CD4-positive, alpha-beta memory T cell (primary cell): ENCODE data around the gene SERPINB10. TPM values are rescaled to one million over a fixed set of nuclear protein-coding genes. Genes with fewer than 3 reads are reported as not detected.
A peak's percentile ranks its signal among the peaks of the same experiment; 100 is the strongest.

Experiments
- CTCF ChIA-PET: fragments of 350-600 bp; sonication (Branson Sonifier 250); formaldehyde crosslinking; loops from one replicate; lab custom pipeline; 2021; ENCODE audit warnings: inconsistent platforms; ENCODE audit not compliant: partially characterized antibody; lab: Charles Lee
- POLR2A ChIA-PET: fragments of 350-600 bp; sonication (Branson Sonifier 250); formaldehyde crosslinking; loops from one replicate; lab custom pipeline; 2021; ENCODE audit not compliant: partially characterized antibody; lab: Charles Lee
- DNase-seq, 5 donors: peaks; one replicate each; pipeline versions ENCODE4 v3.0.0 to v3.0.0-alpha.2; 2020 to 2022; ENCODE audit warnings: mixed read lengths in 1 of 5
- H3K27ac ChIP-seq: one replicate; pipeline ENCODE4 v1.7.0; 2013; ENCODE audit warnings: low read depth, low read length
- H3K27me3 ChIP-seq: 2 replicates; pipeline ENCODE4 v1.7.0; 2013; ENCODE audit warnings: mild to moderate bottlenecking, low read length, moderate library complexity; ENCODE audit not compliant: insufficient read depth
- H3K36me3 ChIP-seq: 2 replicates; pipeline ENCODE4 v1.7.0; 2013; ENCODE audit warnings: mild to moderate bottlenecking, low read length, moderate library complexity; ENCODE audit not compliant: insufficient read depth
- H3K4me1 ChIP-seq: 2 replicates; pipeline ENCODE4 v1.7.0; 2013; ENCODE audit warnings: mild to moderate bottlenecking, low read length, moderate library complexity; ENCODE audit not compliant: insufficient read depth
- H3K4me3 ChIP-seq, 2 donors: one replicate each; pipeline ENCODE4 v1.7.0; 2013; ENCODE audit warnings: low read length in 2 of 2, mild to moderate bottlenecking in 1 of 2
- H3K9me3 ChIP-seq, 2 donors: one replicate each; pipeline ENCODE4 v1.7.0; 2013; ENCODE audit warnings: low read length in 2 of 2, control low read depth in 1 of 2; ENCODE audit not compliant: control insufficient read depth in 1 of 2
- H3K27ac Mint-ChIP-seq, 7 donors: one replicate each; pipeline ENCODE4 v1.8.0; 2020 to 2021; ENCODE audit warnings: mixed read lengths in 7 of 7, mild to moderate bottlenecking in 6 of 7, inconsistent platforms in 3 of 7, moderate library complexity in 3 of 7
- H3K27me3 Mint-ChIP-seq, 2 donors: one replicate each; pipeline ENCODE4 v1.8.0; 2020 to 2021; ENCODE audit warnings: mixed read lengths in 2 of 2
- H3K36me3 Mint-ChIP-seq, 2 donors: one replicate each; pipeline ENCODE4 v1.8.0; 2020 to 2021; ENCODE audit warnings: mixed read lengths in 2 of 2, inconsistent platforms in 1 of 2, mild to moderate bottlenecking in 1 of 2
- H3K4me1 Mint-ChIP-seq, 4 donors: one replicate each; pipeline ENCODE4 v1.8.0; 2020 to 2021; ENCODE audit warnings: mixed read lengths in 4 of 4, mild to moderate bottlenecking in 1 of 4
- H3K4me3 Mint-ChIP-seq, 8 donors: one replicate each; pipeline ENCODE4 v1.8.0; 2020 to 2021; ENCODE audit warnings: mixed read lengths in 8 of 8, mild to moderate bottlenecking in 7 of 8, moderate library complexity in 6 of 8, inconsistent platforms in 3 of 8
- H3K9me3 Mint-ChIP-seq, 8 donors: one replicate each; pipeline ENCODE4 v1.8.0; 2020 to 2021; ENCODE audit warnings: mixed read lengths in 8 of 8, mild to moderate bottlenecking in 5 of 8, inconsistent platforms in 3 of 8, moderate library complexity in 1 of 8
- intact Hi-C: fragments of 100-400 bp; cut with micrococcal nuclease; formaldehyde crosslinking; loops from one replicate; pipeline ENCODE4 v1.15.1; 2023
- polyA plus RNA-seq, 2 donors: library from polyadenylated mRNA; unstranded; fragments of 300-500 nt; fragmentation: Illumina TruSeq; gene quantifications; one replicate each; pipeline ENCODE4 v1.2.3, GENCODE V29; 2021
- total RNA-seq, 2 experiments: library from RNA; stranded (reverse); gene quantifications; one replicate each; pipeline ENCODE4 v1.2.3, GENCODE V29; 2021

Gene SERPINB10
- total and polyA plus RNA-seq, 4 experiments from 2014 or later: not detected

GRCh38 chr18:63970809-63971205, 63.0 kb downstream of the SERPINB10 start:
- CTCF ChIA-PET: interaction anchor here (0.8 to 1.6 kb wide), 2 partner anchors 35 to 453 kb away, joined by 3 to 4 read pairs; no protein-coding TSS in a partner anchor
- H3K9me3 Mint-ChIP-seq: no peaks in the 10 kb centered on the region
- peaks cover 16% of the 10 kb centered on the region for H3K4me1 ChIP-seq
- no peaks in the 10 kb centered on the region for H3K27me3 ChIP-seq
- H3K4me3 Mint-ChIP-seq: peak overlapping the region; percentile 87 to 99 (median 96)
- intact Hi-C loops: loop anchor here (1.0 to 5.0 kb wide), 4 partner anchors 8 to 1784 kb away; partner anchors contain the start of genes PHLPP1, PIGN, RELCH and VPS4B
- H3K36me3 ChIP-seq: no peaks in the 10 kb centered on the region
- H3K4me3 ChIP-seq: peak overlapping the region; percentile 64 to 86
- peaks cover 24 to 38% (median 25%) of the 10 kb centered on the region in 4 donors for H3K4me1 Mint-ChIP-seq
- peak overlapping the region; percentile 90 for H3K27ac ChIP-seq
- POLR2A ChIA-PET: interaction anchor here (0.7 to 0.9 kb wide), 5 partner anchors 14 to 1448 kb away, joined by 3 to 5 read pairs (median 4); partner anchors contain the start of genes VPS4B and ZCCHC2
- H3K9me3 ChIP-seq: no peaks in the 10 kb centered on the region
- H3K36me3 Mint-ChIP-seq: peaks cover 0 to 4% of the 10 kb centered on the region in 2 donors
- no peaks in the 10 kb centered on the region for H3K27me3 Mint-ChIP-seq
- H3K27ac Mint-ChIP-seq: peak overlapping the region; percentile 57 to 98 (median 90)
- no peak for DNase-seq

DNA sequence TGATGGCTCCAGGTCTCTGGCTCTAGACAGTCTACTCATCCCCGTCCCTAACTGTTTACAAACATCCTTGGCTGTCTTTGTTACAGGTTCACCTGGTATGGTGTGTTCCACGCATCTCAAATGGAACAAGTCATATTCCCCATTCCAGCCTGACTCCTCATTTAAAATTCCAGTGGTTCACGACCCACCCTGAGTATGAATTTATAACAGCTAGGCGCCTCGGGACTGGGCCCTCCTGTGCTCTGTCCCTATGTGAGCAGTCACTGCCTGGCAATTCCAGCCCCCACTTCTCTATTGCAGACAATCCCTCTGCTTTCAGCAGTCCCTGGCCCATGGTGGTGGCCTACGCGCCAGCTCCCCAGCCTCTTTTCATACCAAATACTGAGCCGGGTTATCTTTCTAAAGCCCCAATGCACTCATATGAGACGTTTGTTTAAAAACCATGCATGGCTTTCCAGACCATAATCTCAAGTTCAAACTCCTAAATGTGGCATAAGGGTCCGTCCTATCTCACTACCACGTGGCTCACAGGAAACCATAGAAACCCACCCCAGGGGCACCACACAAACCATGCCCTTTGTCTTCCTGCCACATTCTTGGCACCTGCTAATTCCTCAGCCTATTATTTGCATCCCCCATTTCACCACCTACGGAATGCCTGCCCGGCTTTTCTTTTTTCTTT, 63.7 kb downstream of the SERPINB10 start:
- H3K4me3 Mint-ChIP-seq: peak overlapping the region; percentile 87 to 99 (median 96)
- H3K27ac Mint-ChIP-seq: peak overlapping the region; percentile 57 to 92 (median 87)
- POLR2A ChIA-PET: no interaction called here
- peaks cover 0 to 4% of the 10 kb centered on the region in 2 donors for H3K36me3 Mint-ChIP-seq
- H3K36me3 ChIP-seq: no peaks in the 10 kb centered on the region
- H3K9me3 ChIP-seq: no peaks in the 10 kb centered on the region
- no peaks in the 10 kb centered on the region for H3K27me3 Mint-ChIP-seq
- no peak overlapping the region for H3K27ac ChIP-seq
- no peak for DNase-seq
- no peaks in the 10 kb centered on the region for H3K9me3 Mint-ChIP-seq
- CTCF ChIA-PET: interaction anchor here (1.6 kb wide), 1 partner anchor 35 kb away, joined by 4 read pairs; no protein-coding TSS in a partner anchor
- H3K4me1 Mint-ChIP-seq: peaks cover 24 to 38% (median 25%) of the 10 kb centered on the region in 4 donors
- intact Hi-C loops: loop anchor here (5.0 kb wide), 1 partner anchor 549 kb away; the partner anchor contains the start of gene VPS4B
- no peak overlapping the region for H3K4me3 ChIP-seq
- peaks cover 16% of the 10 kb centered on the region for H3K4me1 ChIP-seq
- H3K27me3 ChIP-seq: no peaks in the 10 kb centered on the region

DNA sequence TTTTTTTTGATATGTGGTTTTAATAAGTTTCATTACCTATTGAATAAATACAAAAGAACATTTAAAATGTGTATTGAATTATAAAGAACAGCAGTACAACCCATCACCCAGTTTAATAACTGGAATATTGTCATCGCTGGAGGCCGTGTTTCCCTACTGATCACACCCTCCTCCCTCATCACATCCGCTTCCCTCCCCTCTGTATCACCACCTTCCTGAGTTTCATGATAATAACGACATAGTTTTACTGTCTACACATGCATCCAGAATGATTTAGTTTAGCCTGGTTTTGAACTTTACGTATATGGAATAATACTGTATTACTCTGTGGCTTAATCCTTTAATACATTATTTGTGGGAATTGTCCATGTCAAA, 64.2 kb downstream of the SERPINB10 start:
- intact Hi-C loops: loop anchor here (5.0 kb wide), 1 partner anchor 550 kb away; the partner anchor contains the start of gene VPS4B
- no peak overlapping the region for H3K27ac ChIP-seq
- CTCF ChIA-PET: no interaction called here
- H3K9me3 ChIP-seq: no peaks in the 10 kb centered on the region
- Mint-ChIP-seq H3K4me1 (peaks cover 24 to 38% (median 25%) of the 10 kb centered on the region in 4 donors), H3K36me3 (peaks cover 0 to 4% of the 10 kb centered on the region in 2 donors), H3K9me3 (no peaks in the 10 kb centered on the region), H3K27me3 (no peaks in the 10 kb centered on the region), H3K27ac (peak overlapping the region in 5 of 7 donors; percentile 2 to 90 (median 38)), H3K4me3 (peak overlapping the region; percentile 21 to 99 (median 93))
- POLR2A ChIA-PET: no interaction called here
- H3K4me1 ChIP-seq: peaks cover 16% of the 10 kb centered on the region
- DNase-seq: no peak
- no peak overlapping the region for H3K4me3 ChIP-seq
- H3K27me3 ChIP-seq: no peaks in the 10 kb centered on the region
- no peaks in the 10 kb centered on the region for H3K36me3 ChIP-seq

GRCh38 chr18:63974991-63975390, 67.2 kb downstream of the SERPINB10 start:
- H3K4me3 ChIP-seq: no peak overlapping the region
- peaks cover 12% of the 10 kb centered on the region for H3K4me1 ChIP-seq
- peaks cover 0 to 8% of the 10 kb centered on the region in 2 donors for H3K36me3 Mint-ChIP-seq
- H3K4me3 Mint-ChIP-seq: peak overlapping the region in 1 of 8 donors; percentile 33
- H3K27me3 Mint-ChIP-seq: no peaks in the 10 kb centered on the region
- H3K27ac Mint-ChIP-seq: peak overlapping the region in 3 of 7 donors; percentile 16 to 65 (median 39)
- ChIA-PET POLR2A (interaction anchor here (1.0 to 1.2 kb wide), 2 partner anchors 8 to 38 kb away, joined by 3 read pairs; no protein-coding TSS in a partner anchor), CTCF (interaction anchor here (1.0 to 6.4 kb wide), 8 partner anchors 8 to 457 kb away, joined by 4 to 118 read pairs (median 6); no protein-coding TSS in a partner anchor)
- no peak overlapping the region for H3K27ac ChIP-seq
- no peaks in the 10 kb centered on the region for H3K36me3 ChIP-seq
- peaks cover 20 to 35% (median 23%) of the 10 kb centered on the region in 4 donors for H3K4me1 Mint-ChIP-seq
- no peaks in the 10 kb centered on the region for H3K27me3 ChIP-seq
- no peaks in the 10 kb centered on the region for H3K9me3 ChIP-seq
- H3K9me3 Mint-ChIP-seq: no peaks in the 10 kb centered on the region
- intact Hi-C loops: loop anchor here (1.0 to 5.0 kb wide), 2 partner anchors 12 to 553 kb away; partner anchors contain the start of gene VPS4B
- DNase-seq: peak in 1 of 5 donors; percentile 19

GRCh38 chr18:63975628-63976027, 67.9 kb downstream of the SERPINB10 start:
- peaks cover 11% of the 10 kb centered on the region for H3K4me1 ChIP-seq
- H3K36me3 ChIP-seq: no peaks in the 10 kb centered on the region
- H3K4me1 Mint-ChIP-seq: peaks cover 23 to 38% (median 24%) of the 10 kb centered on the region in 4 donors
- no peak overlapping the region for H3K4me3 Mint-ChIP-seq
- no peak overlapping the region for H3K27ac ChIP-seq
- no peak overlapping the region for H3K4me3 ChIP-seq
- ChIA-PET CTCF (interaction anchor here (1.0 to 6.4 kb wide), 8 partner anchors 8 to 457 kb away, joined by 3 to 118 read pairs (median 6); no protein-coding TSS in a partner anchor), POLR2A (interaction anchor here (1.0 kb wide), 1 partner anchor 9 kb away, joined by 3 read pairs; no protein-coding TSS in a partner anchor)
- no peak for DNase-seq
- no peaks in the 10 kb centered on the region for H3K9me3 Mint-ChIP-seq
- intact Hi-C loops: loop anchor here (1.0 kb wide), 1 partner anchor 12 kb away; no protein-coding TSS in a partner anchor
- peaks cover 0 to 10% of the 10 kb centered on the region in 2 donors for H3K36me3 Mint-ChIP-seq
- H3K9me3 ChIP-seq: no peaks in the 10 kb centered on the region
- no peaks in the 10 kb centered on the region for H3K27me3 ChIP-seq
- H3K27me3 Mint-ChIP-seq: no peaks in the 10 kb centered on the region
- peak overlapping the region in 1 of 7 donors; percentile 10 for H3K27ac Mint-ChIP-seq

DNA sequence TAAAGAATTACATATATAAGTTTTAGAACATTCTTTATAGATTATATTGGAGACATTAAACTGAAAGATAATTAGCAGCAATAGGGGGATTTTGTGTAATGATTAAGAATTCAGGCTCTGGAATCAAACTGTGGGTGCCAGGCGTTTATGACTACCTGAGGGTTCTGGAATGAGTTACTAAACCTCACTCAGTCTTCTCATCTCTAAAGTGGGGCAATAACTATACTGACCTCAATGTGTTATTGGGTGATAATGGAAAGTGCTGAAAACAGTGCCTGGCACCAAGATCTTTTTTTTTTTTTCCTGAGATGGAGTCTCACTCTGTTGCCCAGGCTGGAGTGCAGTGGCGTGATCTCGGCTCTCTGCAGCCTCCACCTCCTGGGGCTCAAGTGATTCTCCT, 69.3 kb downstream of the SERPINB10 start:
- DNase-seq: no peak
- Mint-ChIP-seq H3K4me3 (no peak overlapping the region), H3K9me3 (no peaks in the 10 kb centered on the region), H3K27me3 (no peaks in the 10 kb centered on the region), H3K27ac (no peak overlapping the region), H3K4me1 (peaks cover 13 to 26% (median 17%) of the 10 kb centered on the region in 4 donors), H3K36me3 (peaks cover 13 to 22% of the 10 kb centered on the region in 2 donors)
- Histone ChIP-seq H3K4me1 (peaks cover 5% of the 10 kb centered on the region), H3K36me3 (peaks cover 9% of the 10 kb centered on the region), H3K9me3 (no peaks in the 10 kb centered on the region), H3K27me3 (no peaks in the 10 kb centered on the region), H3K4me3 (no peak overlapping the region), H3K27ac (no peak overlapping the region)
- POLR2A ChIA-PET: no interaction called here
- intact Hi-C loops: no loop called here
- CTCF ChIA-PET: interaction anchor here (0.9 to 6.4 kb wide), 4 partner anchors 8 to 459 kb away, joined by 6 to 118 read pairs (median 14); no protein-coding TSS in a partner anchor
